RWPE1 (cell line): ENCODE results near the gene EED.

Source experiments
- CTCF ChIA-PET: fragments of 350-600 bp; sonication (Branson Sonifier 250); formaldehyde crosslinking; extraction: SDS; loops from one replicate; lab custom pipeline; 2021; lab: Yijun Ruan, JAX
- POLR2A ChIA-PET: fragments of 400-600 bp; formaldehyde crosslinking; extraction: SDS; loops from one replicate; lab custom pipeline; 2020; ENCODE audit warnings: antibody characterized with exemption; ENCODE audit not compliant: low non-redundant PET; lab: Yijun Ruan, JAX
- DNase-seq: peaks from one replicate; pipeline ENCODE4 v3.0.0; 2012; ENCODE audit warnings: low spot score
- H3K27ac ChIP-seq: fragments of 450-650 bp; 2 replicates; pipeline ENCODE4 v1.5.1; 2017
- CTCF ChIP-seq: fragments of 450-650 bp; conservative IDR thresholded peaks from 2 replicates; pipeline ENCODE4 v1.5.1; 2017; ENCODE audit warnings: low read depth, mild to moderate bottlenecking

EED gene

GRCh38 chr11:86207413-86207812, 37.1 kb upstream of the EED start:
- no peak for TF ChIP-seq CTCF
- DNase-seq = no peak
- H3K27ac ChIP-seq = no peak overlapping the region
- CTCF ChIA-PET = interaction anchor here (0.9 kb wide), 1 partner anchor 12 kb away, joined by 3 read pairs; no protein-coding TSS in a partner anchor
- POLR2A ChIA-PET = no interaction called here

- DNase-seq = no peak
- CTCF ChIA-PET = no interaction called here
- H3K27ac ChIP-seq = no peak overlapping the region
- TF ChIP-seq CTCF = no peak
- POLR2A ChIA-PET = no interaction called here
Observed at GRCh38 chr11:86208572-86208971, 36.0 kb upstream of the EED start.

GRCh38 chr11:86209806-86210657, 34.5 kb upstream of the EED start:
- DNase-seq = no peak
- TF ChIP-seq CTCF = no peak
- no peak overlapping the region for H3K27ac ChIP-seq
- POLR2A ChIA-PET = no interaction called here
- CTCF ChIA-PET = interaction anchor here (0.6 to 0.8 kb wide), 3 partner anchors 16 to 168 kb away, joined by 3 to 4 read pairs (median 3); no protein-coding TSS in a partner anchor

- H3K27ac ChIP-seq = no peak overlapping the region
- POLR2A ChIA-PET = no interaction called here
- TF ChIP-seq CTCF = no peak
- no peak for DNase-seq
- CTCF ChIA-PET = interaction anchor here (0.6 to 1.2 kb wide), 3 partner anchors 49 to 426 kb away, joined by 3 to 5 read pairs (median 3); partner anchors contain the start of gene CCDC83
Observed at GRCh38 chr11:86210898-86211297, 33.7 kb upstream of the EED start.

- ChIA-PET POLR2A (no interaction called here), CTCF (interaction anchor here (0.7 to 1.2 kb wide), 3 partner anchors 170 to 397 kb away, joined by 3 to 5 read pairs (median 5); partner anchors contain the start of gene CCDC83)
- H3K27ac ChIP-seq = no peak overlapping the region
- DNase-seq = no peak
- no peak for TF ChIP-seq CTCF
Observed at GRCh38 chr11:86211619-86212018, 32.9 kb upstream of the EED start.

- CTCF ChIA-PET = interaction anchor here (0.7 to 1.2 kb wide), 3 partner anchors 170 to 398 kb away, joined by 3 to 5 read pairs (median 5); partner anchors contain the start of gene CCDC83
Observed at GRCh38 chr11:86212019-86212611, 32.4 kb upstream of the EED start.

More at GRCh38 chr11:86212019-86212611, 32.4 kb upstream of the EED start:
- no peak for TF ChIP-seq CTCF
- no peak overlapping the region for H3K27ac ChIP-seq
- POLR2A ChIA-PET = no interaction called here
- DNase-seq = no peak
